T-helper 22 cell (primary cell): ENCODE results near the gene CERCAM.
"Not testable (repeated sequence)": the region's sequence is repeated elsewhere in the genome, so short reads cannot be mapped to it uniquely, and the experiment has no call there.

Source experiments
- DNase-seq: peaks from one replicate; pipeline ENCODE4 v3.0.0-alpha.2; 2020; ENCODE audit warnings: low read depth

The CERCAM gene

DNA sequence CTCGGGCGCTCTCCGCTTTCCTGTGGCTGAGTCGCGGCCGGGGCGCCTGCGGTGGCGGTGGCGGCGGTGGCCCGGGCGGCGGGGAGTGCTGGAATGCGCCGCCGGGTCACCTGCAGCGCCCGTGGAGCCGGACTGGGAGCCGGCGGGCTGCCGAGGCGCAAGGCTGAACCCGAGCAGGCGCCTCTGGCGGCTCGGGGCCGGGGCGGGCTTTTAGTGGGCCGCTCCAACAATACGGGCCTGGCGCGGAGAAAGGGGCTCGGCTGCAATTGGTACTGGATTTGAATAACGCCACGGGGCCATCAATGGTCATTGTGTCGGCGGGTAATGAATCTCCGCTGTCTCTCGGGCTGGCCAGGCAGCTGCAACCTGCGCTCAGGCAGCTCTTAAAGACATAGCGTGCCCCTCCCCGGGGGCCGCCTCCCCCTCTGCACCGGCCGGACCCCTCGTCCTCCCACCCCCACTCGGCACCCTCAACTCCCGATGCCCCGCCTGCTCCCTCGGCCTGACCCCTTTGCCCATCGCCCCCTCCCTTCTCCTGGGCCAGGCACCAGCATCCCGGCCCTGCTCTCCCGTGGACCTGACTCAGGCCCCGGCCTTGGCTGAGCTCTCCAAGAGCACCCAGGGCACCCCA, 27.4 kb upstream of the CERCAM start:
- DNase-seq = no peak

GRCh38 chr9:128393970-128394369, 26.7 kb upstream of the CERCAM start:
- no peak for DNase-seq

- no peak for DNase-seq
Measured at GRCh38 chr9:128394379-128395168, 26.1 kb upstream of the CERCAM start.

- DNase-seq = no peak
Measured at GRCh38 chr9:128396970-128397613, 23.6 kb upstream of the CERCAM start.

- no peak for DNase-seq
Measured at GRCh38 chr9:128397831-128398230, 22.8 kb upstream of the CERCAM start.

GRCh38 chr9:128399861-128400260, 20.8 kb upstream of the CERCAM start:
- no peak for DNase-seq

DNA sequence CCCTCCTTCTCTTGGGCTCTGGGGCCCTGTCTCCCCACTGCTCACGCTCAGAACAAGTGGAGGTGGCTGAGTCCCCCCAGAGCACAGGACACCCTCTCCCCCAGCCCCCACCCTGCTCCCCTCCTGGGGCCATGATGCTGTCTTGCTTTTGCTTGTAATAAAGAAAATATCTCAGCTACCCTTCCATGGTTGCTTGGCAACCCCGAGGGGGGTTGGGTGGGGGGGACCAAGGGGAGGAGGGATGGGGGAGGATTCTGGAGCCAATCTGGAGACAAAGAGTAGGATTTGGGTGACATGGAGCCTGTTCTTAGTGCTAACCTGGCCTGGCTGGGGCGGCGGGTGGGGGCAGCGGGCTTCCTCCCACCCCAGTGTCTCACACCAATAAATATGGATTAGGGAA, 16.1 kb upstream of the CERCAM start:
- DNase-seq = no peak

DNA sequence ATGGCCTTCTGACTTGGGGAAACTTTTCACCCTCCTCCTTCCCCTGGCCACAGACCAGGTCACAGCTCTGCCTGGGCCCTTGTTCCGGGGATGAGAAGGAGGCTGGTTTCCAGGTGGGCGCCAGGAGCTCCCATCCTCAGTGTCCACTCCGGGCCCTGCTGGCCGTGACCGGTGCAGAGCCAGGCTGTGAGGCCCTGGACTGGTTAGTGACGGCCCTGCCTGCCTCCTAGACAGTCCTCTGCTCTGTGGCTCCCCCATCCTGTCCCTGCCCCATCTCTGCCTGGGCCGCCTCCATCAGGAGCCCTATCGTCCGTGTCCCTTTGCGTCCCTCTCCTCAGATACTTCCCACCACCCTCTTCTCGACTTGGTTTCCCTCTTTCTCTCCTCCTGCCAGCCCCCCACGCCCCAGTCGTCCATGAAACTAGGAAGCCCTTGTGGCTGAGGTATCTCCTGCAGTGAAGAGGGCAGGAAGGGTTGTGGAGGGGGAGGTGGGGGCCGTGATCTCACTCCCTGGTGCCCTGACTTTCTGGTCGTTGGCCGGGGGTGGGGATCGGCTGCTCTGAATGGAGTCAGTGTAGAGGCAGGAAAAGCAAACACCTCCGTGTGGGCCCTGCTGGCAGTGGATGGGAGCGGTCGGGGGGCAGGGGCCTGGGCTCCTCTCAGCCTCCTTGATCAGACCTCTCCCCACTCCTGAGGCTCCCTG, 15.4 kb upstream of the CERCAM start:
- no peak for DNase-seq

GRCh38 chr9:128405780-128406171, 14.9 kb upstream of the CERCAM start:
- no peak for DNase-seq

GRCh38 chr9:128406848-128407391, 13.7 kb upstream of the CERCAM start:
- no peak for DNase-seq

- no peak for DNase-seq
Measured at GRCh38 chr9:128408963-128409431, 11.7 kb upstream of the CERCAM start.

- DNase-seq = no peak
Measured at GRCh38 chr9:128409450-128409849, 11.2 kb upstream of the CERCAM start.

DNA sequence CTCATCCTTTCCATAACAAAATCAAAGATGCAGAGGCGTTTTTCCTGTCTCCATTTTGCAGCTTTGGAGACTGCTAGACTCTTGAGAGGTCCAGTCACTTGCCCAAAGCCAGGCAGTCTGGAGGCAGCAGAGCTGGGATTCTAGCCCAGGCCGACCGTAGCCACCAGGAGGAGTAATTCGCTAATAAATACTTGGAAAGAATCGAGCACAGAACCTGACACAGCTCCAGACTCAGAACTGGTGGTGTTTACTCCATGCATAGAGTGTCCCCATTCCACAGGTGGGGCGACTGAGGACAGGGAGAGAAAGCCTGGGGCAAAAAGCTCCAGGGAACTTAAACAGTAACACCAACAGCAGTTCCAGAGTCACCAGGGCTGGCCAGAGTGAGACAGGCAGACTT, 10.7 kb upstream of the CERCAM start:
- no peak for DNase-seq

DNA sequence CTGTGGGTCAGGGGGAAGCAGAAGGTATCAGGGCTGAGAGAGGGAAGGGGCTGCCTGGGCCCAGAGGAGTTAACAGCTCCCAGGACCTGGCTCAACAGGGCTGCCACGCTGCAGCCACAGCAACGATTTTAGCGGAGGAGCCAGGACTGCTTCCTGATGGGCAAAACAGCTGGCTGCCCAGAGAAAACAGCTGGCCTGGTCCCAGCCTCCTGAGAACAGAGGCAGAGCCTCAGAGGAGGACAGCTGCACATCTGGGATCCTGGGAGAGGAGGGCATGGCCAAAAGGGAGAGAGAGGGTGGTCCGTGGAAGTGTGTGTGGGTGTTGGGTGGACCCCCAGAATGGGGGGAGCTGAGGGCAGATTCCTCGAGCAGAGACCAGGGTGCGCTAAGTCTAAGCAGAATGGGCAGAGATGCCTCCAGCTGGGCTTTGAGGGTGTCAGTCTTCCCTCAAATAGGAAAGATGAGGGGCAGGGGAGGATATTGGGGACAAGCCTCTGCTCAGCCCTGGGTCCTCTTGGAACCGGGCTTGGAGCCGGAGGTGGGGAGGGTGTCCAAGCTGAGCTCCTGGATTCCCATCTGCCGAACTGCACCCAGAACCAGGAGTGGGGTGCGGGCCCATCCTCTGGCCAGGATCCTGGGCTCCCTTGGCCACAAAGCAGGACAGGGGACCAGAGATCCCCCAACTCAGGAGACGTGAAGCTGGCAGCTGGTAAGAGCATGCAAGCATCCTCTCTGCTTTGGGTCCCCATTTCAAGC, 9.1 kb upstream of the CERCAM start:
- DNase-seq = no peak

GRCh38 chr9:128412120-128412790, 8.4 kb upstream of the CERCAM start:
- peak; percentile 7 for DNase-seq

DNA sequence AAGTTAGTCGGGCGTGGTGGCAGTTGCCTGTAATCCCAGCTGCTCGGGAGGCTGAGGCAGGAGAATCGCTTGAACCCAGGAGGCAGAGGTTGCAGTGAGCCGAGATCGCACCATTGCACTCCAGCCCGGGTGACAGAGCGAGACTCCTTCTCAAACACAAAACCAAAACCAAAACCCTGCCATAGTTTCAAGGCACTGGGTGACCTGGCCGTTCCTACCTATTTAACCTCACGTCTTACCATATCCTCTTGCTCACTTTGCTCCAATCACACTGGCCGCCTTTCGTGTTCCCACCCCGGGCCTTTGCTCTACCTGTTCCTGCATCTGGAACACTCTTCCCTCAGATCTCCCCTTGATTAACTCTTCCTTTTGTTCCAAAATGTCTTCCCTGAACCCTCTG, 6.9 kb upstream of the CERCAM start:
- DNase-seq = not testable (repeated sequence)

DNA sequence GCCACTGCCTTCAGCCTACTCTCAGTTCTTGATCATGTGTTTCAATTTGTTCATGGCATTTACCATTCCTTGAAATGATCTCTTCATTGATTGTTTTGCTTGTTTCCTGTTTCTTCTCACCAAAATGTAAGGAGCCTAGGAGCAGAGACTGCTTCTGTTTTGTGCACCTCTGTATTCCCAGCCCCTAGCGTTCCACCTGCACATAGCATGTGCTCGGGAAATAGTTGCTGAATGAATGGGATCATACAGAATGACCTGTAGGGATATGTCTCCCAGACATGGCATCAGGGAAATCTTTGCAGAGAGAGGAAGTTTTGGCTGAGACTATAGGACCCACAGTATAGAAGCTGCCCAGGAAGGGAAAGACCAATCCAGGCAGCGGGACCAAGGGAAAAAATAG, 6.2 kb upstream of the CERCAM start:
- no peak for DNase-seq

GRCh38 chr9:128415281-128415680, 5.4 kb upstream of the CERCAM start:
- DNase-seq = no peak

GRCh38 chr9:128416014-128416413, 4.6 kb upstream of the CERCAM start:
- DNase-seq = no peak

- DNase-seq = no peak
Measured at GRCh38 chr9:128416432-128417019, 4.1 kb upstream of the CERCAM start.
